OCI-LY7 (cell line): ENCODE data around the gene P2RX5. TPM values are rescaled to one million over a fixed set of nuclear protein-coding genes. Genes with fewer than 3 reads are reported as not detected.

Source experiments
- BruUV-seq: library from RNA; stranded (reverse); fragments of 400-500 nt; replicated peaks from 2 replicates; lab custom pipeline; 2021; lab: Mats Ljungman, UMichigan
- CTCF ChIA-PET: fragments of 300-600 bp; sonication (Branson Sonifier 250); formaldehyde crosslinking; loops from one replicate; lab custom pipeline; 2022; ENCODE audit warnings: antibody characterized with exemption; ENCODE audit not compliant: unreplicated experiment; lab: Charles Lee
- POLR2A ChIA-PET: fragments of 300-600 bp; sonication (Branson Sonifier 250); formaldehyde crosslinking; loops from one replicate; lab custom pipeline; 2022; ENCODE audit warnings: antibody characterized with exemption; lab: Charles Lee
- DNase-seq: peaks from one replicate; pipeline ENCODE4 v3.0.0-alpha.2; 2015; ENCODE audit warnings: low spot score
- H2AFZ ChIP-seq: fragments of 200-600 bp; sonication (generic), shearing (Covaris generic); 2 replicates; pipeline ENCODE4 v1.6.1; 2014; ENCODE audit warnings: mild to moderate bottlenecking, antibody characterized with exemption, low read length, moderate library complexity
- H3K27ac ChIP-seq: fragments of 200-600 bp; sonication (generic); 2 replicates; pipeline ENCODE4 v1.5.1; 2014; ENCODE audit warnings: mixed run types, low read depth, mild to moderate bottlenecking, moderate library complexity, low read length, inconsistent platforms; ENCODE audit not compliant: poor library complexity, severe bottlenecking
- H3K36me3 ChIP-seq: fragments of 200-600 bp; sonication (generic); 2 replicates; pipeline ENCODE4 v1.6.1; 2014; ENCODE audit warnings: mild to moderate bottlenecking, antibody characterized with exemption, low read length, moderate library complexity, mixed read lengths; ENCODE audit not compliant: insufficient read depth
- H3K4me1 ChIP-seq: fragments of 200-600 bp; sonication (generic); 2 replicates; pipeline ENCODE4 v1.5.1; 2014; ENCODE audit warnings: mild to moderate bottlenecking, low read length; ENCODE audit not compliant: insufficient read depth, poor library complexity, severe bottlenecking
- H3K4me2 ChIP-seq: fragments of 200-600 bp; sonication (generic); 2 replicates; pipeline ENCODE4 v1.6.1; 2014; ENCODE audit warnings: mild to moderate bottlenecking, low read length
- H3K4me3 ChIP-seq: fragments of 200-600 bp; sonication (generic); 2 replicates; pipeline ENCODE4 v1.5.1; 2014; ENCODE audit warnings: mild to moderate bottlenecking, low read depth, low read length; ENCODE audit not compliant: poor library complexity, severe bottlenecking
- H3K79me2 ChIP-seq: fragments of 200-600 bp; sonication (generic); 2 replicates; pipeline ENCODE4 v1.6.1; 2016; ENCODE audit warnings: low read depth, mild to moderate bottlenecking, low read length, moderate library complexity, mixed read lengths; ENCODE audit not compliant: insufficient read depth
- H3K9me2 ChIP-seq: fragments of 200-600 bp; sonication (generic); 2 replicates; pipeline ENCODE4 v1.6.1; 2016; ENCODE audit warnings: mild to moderate bottlenecking, low read length, mixed read lengths; ENCODE audit not compliant: insufficient read depth
- H3K9me3 ChIP-seq: fragments of 200-600 bp; sonication (generic); 2 replicates; pipeline ENCODE4 v1.6.1; 2014; ENCODE audit warnings: mild to moderate bottlenecking, mixed run types, low read length, mixed read lengths
- H4K20me1 ChIP-seq: fragments of 200-600 bp; sonication (generic); 2 replicates; pipeline ENCODE4 v1.6.1; 2014; ENCODE audit warnings: mild to moderate bottlenecking, antibody characterized with exemption, low read length, moderate library complexity, mixed read lengths; ENCODE audit not compliant: insufficient read depth
- EZH2phosphoT487 ChIP-seq: fragments of 200-600 bp; sonication (generic); IDR thresholded peaks from 2 replicates; pipeline ENCODE4 v1.6.1; 2018; ENCODE audit warnings: low read depth, borderline replicate concordance, mild to moderate bottlenecking, mixed run types, antibody characterized with exemption, low read length, moderate library complexity, mixed read lengths
- intact Hi-C: fragments of 100-400 bp; cut with micrococcal nuclease; formaldehyde crosslinking; loops from one replicate; pipeline ENCODE4 v1.10.0; 2022; ENCODE audit not compliant: unreplicated experiment
- total RNA-seq, 2 experiments: library from RNA; depleted of rRNA in 1 of 2; stranded (reverse); fragments of >200 nt in 1 of 2; shearing (Covaris generic) in 1 of 2; gene quantifications; 2 replicates each; pipeline ENCODE4 v1.2.3, GENCODE V29; 2014 to 2022
- TF ChIP-seq, protein P1 (sequence below): fragments of 200-600 bp; sonication (generic); conservative IDR thresholded peaks from 2 replicates; pipeline ENCODE4 v1.5.1; 2014; ENCODE audit warnings: mild to moderate bottlenecking, antibody characterized with exemption, low read length, moderate library complexity, mixed read lengths

The P2RX5 gene
- total RNA-seq, 2 experiments from 2014 or later = 150 to 195 TPM

DNA sequence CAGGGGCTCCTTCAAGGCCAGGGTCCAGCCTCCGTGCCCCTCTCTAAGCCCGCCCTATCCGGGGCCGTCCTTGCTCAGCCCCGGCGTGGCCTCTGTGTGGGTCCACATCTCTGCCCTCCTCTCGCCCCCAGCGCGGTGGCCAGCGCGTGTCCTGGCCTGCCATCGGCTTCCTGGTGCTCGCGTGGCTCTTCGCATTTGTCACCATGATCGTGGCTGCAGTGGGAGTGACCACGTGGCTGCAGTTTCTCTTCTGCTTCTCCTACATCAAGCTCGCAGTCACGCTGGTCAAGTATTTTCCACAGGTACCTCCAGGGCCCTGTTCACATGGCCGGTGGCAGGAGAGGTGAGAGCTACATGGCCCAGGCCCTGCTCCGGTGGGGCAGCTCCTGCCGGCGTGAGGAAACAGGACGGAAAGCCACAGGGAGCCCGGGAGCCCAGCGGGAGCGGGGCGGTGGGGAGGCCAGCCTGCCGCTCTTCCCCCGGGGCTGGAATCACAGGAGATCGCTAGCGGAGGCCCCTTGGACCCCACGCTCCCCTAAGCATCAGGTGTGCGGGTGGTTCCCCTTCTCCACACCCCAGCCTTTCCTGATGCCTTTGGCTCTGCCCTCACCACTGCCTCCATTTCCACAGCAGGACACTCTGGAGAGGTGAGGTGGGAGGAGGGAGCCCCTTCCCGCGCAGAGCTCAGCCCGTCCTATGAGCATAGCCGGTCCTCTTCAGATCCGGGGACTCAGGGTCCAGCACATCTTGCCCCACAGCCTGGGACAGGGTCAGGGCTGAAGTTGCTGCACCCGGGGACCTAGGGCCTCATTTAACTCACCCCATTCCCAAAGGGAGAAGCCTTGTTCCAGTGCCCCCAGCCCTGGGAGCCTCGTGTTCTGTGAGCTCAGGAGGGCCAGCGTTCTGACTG, 37.8 kb downstream of the P2RX5 start:
- Histone ChIP-seq H3K9me3 (no peaks in the 10 kb centered on the region), H3K4me2 (no peak overlapping the region), H3K27ac (no peak overlapping the region), H3K79me2 (no peaks in the 10 kb centered on the region), H3K36me3 (no peaks in the 10 kb centered on the region), H3K4me3 (no peak overlapping the region), H3K4me1 (no peaks in the 10 kb centered on the region), H4K20me1 (no peaks in the 10 kb centered on the region), H2AFZ (no peak overlapping the region), H3K9me2 (no peaks in the 10 kb centered on the region)
- no peak for TF ChIP-seq EZH2phosphoT487
- ChIA-PET CTCF (interaction anchor here (0.6 kb wide), 1 partner anchor 901 kb away, joined by 3 read pairs; no protein-coding TSS in a partner anchor), POLR2A (no interaction called here)
- intact Hi-C loops = no loop called here
- no TSS peak for BruUV-seq
- DNase-seq = no peak

DNA sequence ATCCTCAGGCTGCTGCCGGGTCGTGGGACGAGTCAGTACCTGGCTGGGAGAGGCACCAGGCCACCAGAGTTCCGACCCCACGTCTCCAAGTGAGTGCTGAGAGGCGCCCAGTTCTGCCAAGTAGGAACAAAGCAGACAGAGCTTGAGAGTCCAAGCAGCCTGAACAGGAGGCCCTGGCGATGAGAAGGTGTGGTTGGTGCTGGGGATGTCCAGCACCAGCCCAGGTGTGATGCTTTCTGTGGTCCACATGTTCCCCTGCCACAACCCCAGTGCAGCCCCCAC, 38.4 kb downstream of the P2RX5 start:
- ChIA-PET CTCF (no interaction called here), POLR2A (no interaction called here)
- Histone ChIP-seq H3K9me3 (no peaks in the 10 kb centered on the region), H3K9me2 (no peaks in the 10 kb centered on the region), H4K20me1 (no peaks in the 10 kb centered on the region), H3K27ac (no peak overlapping the region), H3K4me3 (no peak overlapping the region), H3K79me2 (no peaks in the 10 kb centered on the region), H2AFZ (no peak overlapping the region), H3K36me3 (no peaks in the 10 kb centered on the region), H3K4me1 (no peaks in the 10 kb centered on the region), H3K4me2 (no peak overlapping the region)
- no TSS peak for BruUV-seq
- no peak for TF ChIP-seq EZH2phosphoT487
- TF ChIP-seq, protein P1, sequence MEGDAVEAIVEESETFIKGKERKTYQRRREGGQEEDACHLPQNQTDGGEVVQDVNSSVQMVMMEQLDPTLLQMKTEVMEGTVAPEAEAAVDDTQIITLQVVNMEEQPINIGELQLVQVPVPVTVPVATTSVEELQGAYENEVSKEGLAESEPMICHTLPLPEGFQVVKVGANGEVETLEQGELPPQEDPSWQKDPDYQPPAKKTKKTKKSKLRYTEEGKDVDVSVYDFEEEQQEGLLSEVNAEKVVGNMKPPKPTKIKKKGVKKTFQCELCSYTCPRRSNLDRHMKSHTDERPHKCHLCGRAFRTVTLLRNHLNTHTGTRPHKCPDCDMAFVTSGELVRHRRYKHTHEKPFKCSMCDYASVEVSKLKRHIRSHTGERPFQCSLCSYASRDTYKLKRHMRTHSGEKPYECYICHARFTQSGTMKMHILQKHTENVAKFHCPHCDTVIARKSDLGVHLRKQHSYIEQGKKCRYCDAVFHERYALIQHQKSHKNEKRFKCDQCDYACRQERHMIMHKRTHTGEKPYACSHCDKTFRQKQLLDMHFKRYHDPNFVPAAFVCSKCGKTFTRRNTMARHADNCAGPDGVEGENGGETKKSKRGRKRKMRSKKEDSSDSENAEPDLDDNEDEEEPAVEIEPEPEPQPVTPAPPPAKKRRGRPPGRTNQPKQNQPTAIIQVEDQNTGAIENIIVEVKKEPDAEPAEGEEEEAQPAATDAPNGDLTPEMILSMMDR = no peak
- intact Hi-C loops = no loop called here
- no peak for DNase-seq

DNA sequence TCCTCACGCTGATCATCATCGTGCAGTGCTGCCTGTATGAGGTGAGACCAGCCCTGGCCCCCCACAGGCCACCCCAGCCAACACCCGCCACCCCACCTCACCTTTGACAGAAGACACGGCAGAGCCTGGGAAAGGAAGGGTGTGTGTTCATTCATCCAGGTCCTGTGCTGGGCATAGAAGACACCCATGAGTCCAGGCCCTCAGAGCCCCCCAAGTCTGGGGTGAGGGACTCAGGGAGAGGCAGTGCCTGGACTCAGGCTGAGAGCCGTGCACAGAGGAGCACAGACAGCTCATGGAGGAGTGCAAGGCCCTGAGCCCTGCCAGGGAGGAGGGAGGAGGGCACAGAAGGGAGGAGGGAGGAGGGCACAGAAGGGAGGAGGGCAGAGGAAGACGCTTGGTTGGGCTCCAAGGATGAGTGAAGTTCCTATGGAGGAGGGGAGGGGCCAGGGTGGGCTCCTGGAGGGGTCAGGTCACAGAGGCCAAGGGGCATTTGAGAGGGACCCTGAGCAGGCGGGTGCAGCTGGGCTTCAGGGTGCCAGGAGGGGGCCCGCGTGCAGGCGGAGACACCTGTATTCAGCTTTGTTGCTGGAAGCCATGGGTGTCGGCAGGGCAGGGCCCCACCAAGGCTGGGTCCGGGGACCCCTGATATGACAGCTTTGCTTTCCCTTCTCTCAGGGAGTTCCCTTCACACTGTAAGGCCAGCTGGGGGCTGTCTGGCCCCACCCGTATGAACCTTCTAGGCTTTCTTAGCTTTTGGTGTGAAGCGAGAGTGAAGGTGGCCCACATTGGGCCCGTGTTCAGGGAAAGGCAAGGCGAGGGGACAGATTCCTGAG, 39.0 kb downstream of the P2RX5 start:
- CTCF ChIA-PET = no interaction called here
- no peak overlapping the region for H3K27ac ChIP-seq
- TF ChIP-seq, protein P1 = no peak
- no peak for TF ChIP-seq EZH2phosphoT487

More for the DNA sequence above, 39.0 kb downstream of the P2RX5 start:
- H3K36me3 ChIP-seq = no peaks in the 10 kb centered on the region
- no peak for DNase-seq
- H3K4me2 ChIP-seq = no peak overlapping the region
- H3K9me3 ChIP-seq = no peaks in the 10 kb centered on the region
- BruUV-seq = no TSS peak
- POLR2A ChIA-PET = interaction anchor here (0.7 kb wide), 1 partner anchor 11 kb away, joined by 3 read pairs; no protein-coding TSS in a partner anchor
- no peaks in the 10 kb centered on the region for H4K20me1 ChIP-seq
- H3K79me2 ChIP-seq = no peaks in the 10 kb centered on the region
- intact Hi-C loops = no loop called here
- no peaks in the 10 kb centered on the region for H3K9me2 ChIP-seq
- H3K4me3 ChIP-seq = no peak overlapping the region
- H2AFZ ChIP-seq = no peak overlapping the region
- H3K4me1 ChIP-seq = no peaks in the 10 kb centered on the region
